Measurements from ENCODE around the gene PTPN23. TPM values are rescaled to one million over a fixed set of nuclear protein-coding genes. Genes with fewer than 3 reads are reported as not detected.
"Not testable (repeated sequence)": the region's sequence is repeated elsewhere in the genome, so short reads cannot be mapped to it uniquely, and the experiment has no call there.

PTPN23 gene
- total RNA-seq, 1 donor from 2014 or later: 56.7 TPM

- Mint-ChIP-seq H3K27me3 (ENCODE audit: low read depth) (no peaks in the 10 kb centered on the region), H3K9me3 (peaks cover 8% of the 10 kb centered on the region), H3K4me3 (no peak overlapping the region), H3K27ac (peak overlapping the region; percentile 81), H3K4me1 (peaks cover 16% of the 10 kb centered on the region), H3K36me3 (peaks cover 29% of the 10 kb centered on the region)
- no peak for TF ChIP-seq CTCF (IDR thresholded peaks at IDR 0.05; ENCODE audit: unreplicated experiment)
- no peak for DNase-seq (ENCODE audit: low spot score in 2 of 2, unreplicated experiment in 2 of 2)
Observed at GRCh38 chr3:47443611-47443995, 62.8 kb downstream of the PTPN23 start.

GRCh38 chr3:47444103-47444502 is 63.3 kb downstream of the PTPN23 start:
- Mint-ChIP-seq H3K27me3 (ENCODE audit: low read depth) (no peaks in the 10 kb centered on the region), H3K36me3 (peaks cover 27% of the 10 kb centered on the region), H3K27ac (peak overlapping the region; percentile 81), H3K4me1 (peaks cover 16% of the 10 kb centered on the region), H3K4me3 (no peak overlapping the region), H3K9me3 (peaks cover 11% of the 10 kb centered on the region)
- TF ChIP-seq CTCF (IDR thresholded peaks at IDR 0.05; ENCODE audit: unreplicated experiment): no peak
- no peak for DNase-seq (ENCODE audit: low spot score in 2 of 2, unreplicated experiment in 2 of 2)

- no peak for TF ChIP-seq CTCF (IDR thresholded peaks at IDR 0.05; ENCODE audit: unreplicated experiment)
- DNase-seq (ENCODE audit: low spot score in 2 of 2, unreplicated experiment in 2 of 2): no peak
- peaks cover 9% of the 10 kb centered on the region for H3K36me3 Mint-ChIP-seq
- H3K27me3 Mint-ChIP-seq (ENCODE audit: low read depth): no peaks in the 10 kb centered on the region
- H3K27ac Mint-ChIP-seq: no peak overlapping the region
- H3K4me1 Mint-ChIP-seq: no peaks in the 10 kb centered on the region
- peaks cover 11% of the 10 kb centered on the region for H3K9me3 Mint-ChIP-seq
- H3K4me3 Mint-ChIP-seq: no peak overlapping the region
Observed at GRCh38 chr3:47452453-47453215, 71.8 kb downstream of the PTPN23 start.

- H3K27ac Mint-ChIP-seq: peak overlapping the region; percentile 2
- no peaks in the 10 kb centered on the region for H3K27me3 Mint-ChIP-seq (ENCODE audit: low read depth)
- TF ChIP-seq CTCF (IDR thresholded peaks at IDR 0.05; ENCODE audit: unreplicated experiment): no peak
- no peaks in the 10 kb centered on the region for H3K4me1 Mint-ChIP-seq
- DNase-seq (ENCODE audit: low spot score in 2 of 2, unreplicated experiment in 2 of 2): no peak
- peaks cover 6% of the 10 kb centered on the region for H3K36me3 Mint-ChIP-seq
- peaks cover 6% of the 10 kb centered on the region for H3K9me3 Mint-ChIP-seq
- H3K4me3 Mint-ChIP-seq: no peak overlapping the region
Observed at GRCh38 chr3:47455806-47456452, 75.1 kb downstream of the PTPN23 start.

GRCh38 chr3:47456984-47457383 is 76.2 kb downstream of the PTPN23 start:
- H3K27ac Mint-ChIP-seq: no peak overlapping the region

GRCh38 chr3:47459534-47460085 is 78.8 kb downstream of the PTPN23 start:
- H3K9me3 Mint-ChIP-seq; H3K27ac Mint-ChIP-seq; H3K4me1 Mint-ChIP-seq; H3K4me3 Mint-ChIP-seq; DNase-seq (ENCODE audit: low spot score in 2 of 2, unreplicated experiment in 2 of 2); H3K36me3 Mint-ChIP-seq; H3K27me3 Mint-ChIP-seq (ENCODE audit: low read depth): not testable (repeated sequence)

More at GRCh38 chr3:47456984-47457383, 76.2 kb downstream of the PTPN23 start:
- H3K4me3 Mint-ChIP-seq: no peak overlapping the region
- no peak for DNase-seq (ENCODE audit: low spot score in 2 of 2, unreplicated experiment in 2 of 2)
- no peaks in the 10 kb centered on the region for H3K4me1 Mint-ChIP-seq
- H3K9me3 Mint-ChIP-seq: peaks cover 6% of the 10 kb centered on the region
- TF ChIP-seq CTCF (IDR thresholded peaks at IDR 0.05; ENCODE audit: unreplicated experiment): no peak
- H3K36me3 Mint-ChIP-seq: peaks cover 9% of the 10 kb centered on the region
- H3K27me3 Mint-ChIP-seq (ENCODE audit: low read depth): no peaks in the 10 kb centered on the region

Data from mesothelial cell of epicardium (in vitro differentiated cells).